CD14-positive monocyte (primary cell): Measurements from ENCODE around the gene NDUFA13. TPM values are rescaled to one million over a fixed set of nuclear protein-coding genes. Genes with fewer than 3 reads are reported as not detected.

ENCODE experiments used
- DNase-seq, 3 donors: peaks; one replicate each; pipeline ENCODE4 v3.0.0-alpha.2; 2011 to 2022
- H2AFZ ChIP-seq: 2 replicates; pipeline ENCODE4 v1.6.0; 2012; ENCODE audit warnings: mild to moderate bottlenecking, low read depth, low read length, inconsistent platforms; ENCODE audit not compliant: insufficient read depth, poor library complexity, severe bottlenecking
- H3K27ac ChIP-seq, 2 donors: 1 replicate in 1 of 2; 2 replicates in 1 of 2; pipeline ENCODE4 v1.5.1; 2012 to 2013; ENCODE audit warnings: low read length in 2 of 2, control low read depth in 1 of 2, inconsistent platforms in 1 of 2, low read depth in 1 of 2, mild to moderate bottlenecking in 1 of 2
- H3K27me3 ChIP-seq, 2 donors: one replicate each; pipeline versions ENCODE4 v1.6.0 to v1.6.1; 2011 to 2013; ENCODE audit warnings: low read length in 2 of 2; ENCODE audit not compliant: control insufficient read depth in 2 of 2, insufficient read depth in 2 of 2
- H3K36me3 ChIP-seq, 2 donors: replicated peaks in 1 of 2; 1 replicate in 1 of 2; 2 replicates in 1 of 2; pipeline versions ENCODE4 v1.5.1 to v1.6.1; 2012 to 2013; ENCODE audit warnings: low read length in 2 of 2, control low read depth in 1 of 2, inconsistent platforms in 1 of 2, mild to moderate bottlenecking in 1 of 2; ENCODE audit not compliant: insufficient read depth in 2 of 2, control insufficient read depth in 1 of 2
- H3K4me1 ChIP-seq, 2 donors: 1 replicate in 1 of 2; 2 replicates in 1 of 2; pipeline versions ENCODE4 v1.5.1 to v1.6.1; 2012 to 2013; ENCODE audit warnings: low read length in 2 of 2, control low read depth in 1 of 2, inconsistent platforms in 1 of 2, mild to moderate bottlenecking in 1 of 2, moderate library complexity in 1 of 2; ENCODE audit not compliant: insufficient read depth in 2 of 2, control insufficient read depth in 1 of 2
- H3K4me2 ChIP-seq: replicated peaks from 2 replicates; pipeline ENCODE3; 2012; ENCODE audit warnings: low read length, moderate library complexity, mild to moderate bottlenecking; ENCODE audit not compliant: poor library complexity, severe bottlenecking; ENCODE audit errors: extremely low read depth
- H3K4me3 ChIP-seq, 3 experiments: fragments of 200-600 bp in 1 of 3; sonication (generic) in 1 of 3; replicated peaks in 1 of 3; 1 replicate in 2 of 3; 2 replicates in 1 of 3; pipeline ENCODE4 v1.5.1; 2011 to 2013; ENCODE audit warnings: low read length in 3 of 3, mild to moderate bottlenecking in 3 of 3, control low read depth in 2 of 3, low read depth in 2 of 3, inconsistent platforms in 1 of 3, moderate library complexity in 1 of 3
- H3K79me2 ChIP-seq: 2 replicates; pipeline ENCODE4 v1.6.0; 2012; ENCODE audit warnings: mild to moderate bottlenecking, control low read depth, inconsistent platforms, low read length, moderate library complexity; ENCODE audit not compliant: insufficient read depth
- H3K9ac ChIP-seq: 2 replicates; pipeline ENCODE4 v1.6.0; 2017; ENCODE audit warnings: low read length, mild to moderate bottlenecking; ENCODE audit not compliant: insufficient read depth, poor library complexity, severe bottlenecking
- H3K9me3 ChIP-seq, 2 donors: replicated peaks in 1 of 2; 1 replicate in 1 of 2; 2 replicates in 1 of 2; pipeline versions ENCODE4 v1.5.1 to v1.6.1; 2012 to 2013; ENCODE audit warnings: low read length in 2 of 2, control low read depth in 1 of 2; ENCODE audit not compliant: control insufficient read depth in 1 of 2, insufficient read depth in 1 of 2
- H4K20me1 ChIP-seq: 2 replicates; pipeline ENCODE4 v1.6.0; 2012; ENCODE audit warnings: mild to moderate bottlenecking, low read length, control low read depth, moderate library complexity; ENCODE audit not compliant: insufficient read depth
- H3K27ac Mint-ChIP-seq, 7 donors: one replicate each; pipeline ENCODE4 v1.8.0; 2020; ENCODE audit warnings: mild to moderate bottlenecking in 7 of 7, mixed read lengths in 7 of 7, moderate library complexity in 6 of 7, inconsistent platforms in 2 of 7
- H3K27me3 Mint-ChIP-seq, 3 donors: one replicate each; pipeline ENCODE4 v1.8.0; 2021 to 2022; ENCODE audit warnings: low read depth in 3 of 3, mild to moderate bottlenecking in 3 of 3, mixed read lengths in 3 of 3, moderate library complexity in 3 of 3, inconsistent platforms in 1 of 3
- H3K36me3 Mint-ChIP-seq, 2 donors: one replicate each; pipeline ENCODE4 v1.8.0; 2020; ENCODE audit warnings: mixed read lengths in 2 of 2, inconsistent platforms in 1 of 2, mild to moderate bottlenecking in 1 of 2
- H3K4me1 Mint-ChIP-seq: one replicate; pipeline ENCODE4 v1.8.0; 2020; ENCODE audit warnings: mild to moderate bottlenecking, mixed read lengths
- H3K4me3 Mint-ChIP-seq, 2 donors: one replicate each; pipeline ENCODE4 v1.8.0; 2020; ENCODE audit warnings: mild to moderate bottlenecking in 2 of 2, mixed read lengths in 2 of 2, moderate library complexity in 1 of 2
- H3K9me3 Mint-ChIP-seq, 7 donors: one replicate each; pipeline ENCODE4 v1.8.0; 2020 to 2022; ENCODE audit warnings: mixed read lengths in 7 of 7, mild to moderate bottlenecking in 6 of 7, moderate library complexity in 6 of 7, inconsistent platforms in 2 of 7
- CTCF ChIP-seq: fragments of 200-600 bp; IDR thresholded peaks from one replicate; pipeline ENCODE4 v1.8.0; 2022; ENCODE audit warnings: antibody characterized with exemption, mild to moderate bottlenecking
- WGBS: methylation state at CpG from one replicate; pipeline ENCODE4 v1.1.5; 2013; ENCODE audit warnings: missing lambda C conversion rate; ENCODE audit not compliant: insufficient coverage; 5-methylcytosine and 5-hydroxymethylcytosine counted together
- intact Hi-C, 2 donors: fragments of 100-400 bp; cut with micrococcal nuclease; formaldehyde crosslinking; loops; one replicate each; pipeline versions ENCODE4 v1.15.0 to v1.15.1; 2023
- polyA plus RNA-seq, 3 donors: library from polyadenylated mRNA; depleted of rRNA in 1 of 3; unstranded in 2 of 3; stranded (reverse) in 1 of 3; fragments of 300-500 nt in 2 of 3; fragments of >200 nt in 1 of 3; fragmentation: Illumina TruSeq in 2 of 3; gene quantifications; 1 replicate in 2 of 3; 2 replicates in 1 of 3; pipeline ENCODE4 v1.2.3, GENCODE V29; 2012 to 2021

The NDUFA13 gene
- polyA plus RNA-seq, 3 donors = 86.7 to 433 (median 361) TPM

- 75% methylated on average over 33 of the region's 34 CpGs for whole genome bisulfite sequencing
- no peaks in the 10 kb centered on the region for H3K27me3 ChIP-seq
- peak; percentile 39 to 68 (median 61) for DNase-seq
- peaks cover 0 to 6% (median 5%) of the 10 kb centered on the region in 7 donors for H3K9me3 Mint-ChIP-seq
- peaks cover 1% of the 10 kb centered on the region for H3K4me1 Mint-ChIP-seq
- H3K27ac ChIP-seq = no peak overlapping the region
- no peaks in the 10 kb centered on the region for H3K36me3 ChIP-seq
- no peaks in the 10 kb centered on the region for H3K79me2 ChIP-seq
- H2AFZ ChIP-seq = peak overlapping the region; percentile 11
- no peak overlapping the region for H3K9ac ChIP-seq
- no peak overlapping the region for H3K4me2 ChIP-seq
- peaks cover 0 to 6% of the 10 kb centered on the region in 2 donors for H3K9me3 ChIP-seq
- peak; percentile 88 for TF ChIP-seq CTCF
- peaks cover 2 to 6% (median 3%) of the 10 kb centered on the region in 3 donors for H3K27me3 Mint-ChIP-seq
- H3K27ac Mint-ChIP-seq = no peak overlapping the region
- no peaks in the 10 kb centered on the region for H4K20me1 ChIP-seq
- no peak overlapping the region for H3K4me3 ChIP-seq
- no peak overlapping the region for H3K4me3 Mint-ChIP-seq
- peaks cover 0 to 1% of the 10 kb centered on the region in 2 donors for H3K4me1 ChIP-seq
- intact Hi-C loops = no loop called here
- H3K36me3 Mint-ChIP-seq = no peaks in the 10 kb centered on the region
Observed at GRCh38 chr19:19554074-19555023, 38.3 kb downstream of the NDUFA13 start.

- no peak for TF ChIP-seq CTCF
- Histone ChIP-seq H3K27me3 (no peaks in the 10 kb centered on the region), H2AFZ (no peak overlapping the region), H4K20me1 (no peaks in the 10 kb centered on the region), H3K36me3 (no peaks in the 10 kb centered on the region), H3K9me3 (no peaks in the 10 kb centered on the region), H3K4me2 (no peak overlapping the region), H3K27ac (no peak overlapping the region), H3K79me2 (no peaks in the 10 kb centered on the region), H3K4me1 (peaks cover 0 to 3% of the 10 kb centered on the region in 2 donors), H3K4me3 (no peak overlapping the region), H3K9ac (no peak overlapping the region)
- WGBS = 88% methylated on average over 13 of the region's 15 CpGs
- Mint-ChIP-seq H3K27me3 (peaks cover 0 to 10% (median 3%) of the 10 kb centered on the region in 3 donors), H3K9me3 (no peaks in the 10 kb centered on the region), H3K4me3 (no peak overlapping the region), H3K27ac (peak overlapping the region in 1 of 7 donors; percentile 43), H3K36me3 (no peaks in the 10 kb centered on the region), H3K4me1 (peaks cover 6% of the 10 kb centered on the region)
- intact Hi-C loops = no loop called here
- DNase-seq = no peak
Observed at GRCh38 chr19:19558055-19558454, 42.0 kb downstream of the NDUFA13 start.
